GM12878 (cell line): ENCODE results near the gene TMEM232. TPM values are rescaled to one million over a fixed set of nuclear protein-coding genes. Genes with fewer than 3 reads are reported as not detected.

Source experiments
- ATAC-seq: fragments of 200-7000 bp; cut with Tn5 transposase; 3 replicates; pipeline ENCODE4 v1.9.1; 2020; ENCODE audit warnings: mild to moderate bottlenecking, moderate library complexity
- BruUV-seq: library from RNA; stranded (reverse); fragments of 400-500 nt; replicated peaks from 2 replicates; lab custom pipeline; 2021; lab: Mats Ljungman, UMichigan
- CTCF ChIA-PET: fragments of 300-600 bp; sonication (Branson Sonifier 250); formaldehyde crosslinking; extraction: SDS; loops from one replicate; lab custom pipeline; 2021; ENCODE audit warnings: inconsistent platforms; lab: Yijun Ruan, JAX
- POLR2A ChIA-PET: fragments of 350-600 bp; formaldehyde crosslinking; extraction: SDS; loops from one replicate; lab custom pipeline; 2021; ENCODE audit warnings: inconsistent platforms; lab: Charles Lee
- RAD21 ChIA-PET: fragments of 300-600 bp; sonication (Branson Sonifier 250); formaldehyde crosslinking; loops from one replicate; lab custom pipeline; 2023; ENCODE audit warnings: antibody characterized with exemption; ENCODE audit not compliant: unreplicated experiment; lab: Charles Lee
- SMC1A ChIA-PET: fragments of 300-600 bp; sonication (Branson Sonifier 250); formaldehyde crosslinking; loops from one replicate; lab custom pipeline; 2023; ENCODE audit not compliant: unreplicated experiment, uncharacterized antibody; lab: Charles Lee
- DNase-seq: peaks from one replicate; pipeline ENCODE4 v3.0.0-alpha.2; 2011; ENCODE audit warnings: low read depth, low spot score
- FAIRE-seq: peaks from 3 replicates; lab custom pipeline; 2011; peaks lifted over from hg19 to GRCh38; lab: Jason Lieb, UNC
- H2AFZ ChIP-seq: 2 replicates; pipeline ENCODE4 v1.6.0; 2011; ENCODE audit warnings: low read depth, low read length, control low read depth; ENCODE audit not compliant: control insufficient read depth
- H3K27ac ChIP-seq: 2 replicates; pipeline ENCODE4 v1.5.1; 2011; ENCODE audit warnings: control low read depth; ENCODE audit not compliant: control insufficient read depth, insufficient read depth
- H3K27me3 ChIP-seq, 2 experiments: replicated peaks in 1 of 2; 2 replicates each; pipeline versions ENCODE4 v1.6.0 to v1.6.1; 2011; ENCODE audit warnings: low read length in 1 of 2; ENCODE audit not compliant: control insufficient read depth in 2 of 2, insufficient read depth in 2 of 2
- H3K36me3 ChIP-seq, 2 experiments: 2 replicates each; pipeline ENCODE4 v1.5.1; 2011; ENCODE audit warnings: low read length in 1 of 2; ENCODE audit not compliant: control insufficient read depth in 2 of 2, insufficient read depth in 2 of 2
- H3K4me1 ChIP-seq: 2 replicates; pipeline ENCODE4 v1.6.1; 2011; ENCODE audit warnings: mild to moderate bottlenecking, low read length, moderate library complexity, mixed read lengths; ENCODE audit not compliant: control insufficient read depth, insufficient read depth
- H3K4me2 ChIP-seq: 2 replicates; pipeline ENCODE4 v1.6.0; 2011; ENCODE audit warnings: control low read depth; ENCODE audit not compliant: control insufficient read depth, insufficient read depth
- H3K4me3 ChIP-seq: fragments of 200-600 bp; sonication (generic); 2 replicates; pipeline ENCODE4 v1.5.1; 2016
- H3K79me2 ChIP-seq: 2 replicates; pipeline ENCODE4 v1.6.0; 2011; ENCODE audit warnings: low read length; ENCODE audit not compliant: control insufficient read depth, insufficient read depth
- H3K9ac ChIP-seq: 2 replicates; pipeline ENCODE4 v1.8.0; 2011; ENCODE audit warnings: low read length, control low read depth, mixed read lengths; ENCODE audit not compliant: control insufficient read depth, insufficient read depth
- H3K9me3 ChIP-seq: replicated peaks from 3 replicates; pipeline ENCODE4 v1.5.1; 2011; ENCODE audit warnings: mild to moderate bottlenecking, low read length; ENCODE audit not compliant: control insufficient read depth, insufficient read depth
- H4K20me1 ChIP-seq: 2 replicates; pipeline ENCODE4 v1.6.0; 2011; ENCODE audit not compliant: control insufficient read depth, insufficient read depth
- JUNB ChIP-seq: IDR thresholded peaks from 2 replicates; pipeline ENCODE4 v1.6.1; 2016; ENCODE audit warnings: antibody characterized with exemption, mild to moderate bottlenecking
- LARP7 ChIP-seq: fragments of 450-650 bp; IDR thresholded peaks from 2 replicates; pipeline ENCODE4 v1.6.1; 2017; ENCODE audit warnings: mild to moderate bottlenecking
- MTA2 ChIP-seq: fragments of 450-650 bp; IDR thresholded peaks from 2 replicates; pipeline ENCODE4 v1.6.1; 2016; ENCODE audit warnings: low read depth, mild to moderate bottlenecking, moderate library complexity
- WGBS: methylation state at CpG from one replicate; pipeline ENCODE4 v1.1.6; 2016; ENCODE audit warnings: low lambda C conversion rate; ENCODE audit not compliant: insufficient replicate concordance, insufficient coverage; ENCODE audit errors: missing lambda C conversion rate; 5-methylcytosine and 5-hydroxymethylcytosine counted together
- in situ Hi-C: fragments of 300-500 bp; cut with MboI; formaldehyde crosslinking; loops from 9 replicates; pipeline ENCODE4 v1.14.3; 2018; ENCODE audit warnings: mixed read lengths
- intact Hi-C: fragments of 100-400 bp; cut with micrococcal nuclease; formaldehyde crosslinking; loops from one replicate; pipeline ENCODE4 v1.14.2; 2022; ENCODE audit not compliant: unreplicated experiment
- polyA plus RNA-seq, 11 experiments: library from polyadenylated mRNA; depleted of rRNA in 4 of 11; unstranded in 6 of 11; stranded (reverse) in 5 of 11; fragments of >200 nt; fragmentation: Nextera tagmentation in 4 of 11; fragmentation: Illumina TruSeq in 1 of 11; extraction: Ambion mirVana in 4 of 11; extraction: Trizol in 1 of 11; gene quantifications; 1 replicate in 1 of 11; 2 replicates in 10 of 11; pipeline versions ENCODE4 v1.2.1 to v1.2.3, GENCODE V29; 2011 to 2016; ENCODE audit warnings: inconsistent platforms in 2 of 11, missing spikeins in 2 of 11, low read depth in 1 of 11
- total RNA-seq, 4 experiments: library from RNA; depleted of rRNA in 3 of 4; stranded (reverse); fragments of >200 nt in 3 of 4; fragmentation: Illumina TruSeq in 1 of 4; extraction: Trizol in 1 of 4; gene quantifications; 2 replicates each; pipeline versions ENCODE4 v1.2.1 to v1.2.3, GENCODE V29; 2013 to 2021
- TF ChIP-seq, protein P1 (sequence below): fragments of 450-650 bp; formaldehyde crosslinking; IDR thresholded peaks from 2 replicates; pipeline ENCODE4 v1.4.0; 2020; ENCODE audit warnings: mild to moderate bottlenecking, moderate library complexity

The TMEM232 gene
- total and polyA plus RNA-seq, 10 of the 15 experiments (the other 5 are each of a cell fraction or from before 2014, with no cell fraction given) = 0.29 to 1.3 (median 0.91) TPM

DNA sequence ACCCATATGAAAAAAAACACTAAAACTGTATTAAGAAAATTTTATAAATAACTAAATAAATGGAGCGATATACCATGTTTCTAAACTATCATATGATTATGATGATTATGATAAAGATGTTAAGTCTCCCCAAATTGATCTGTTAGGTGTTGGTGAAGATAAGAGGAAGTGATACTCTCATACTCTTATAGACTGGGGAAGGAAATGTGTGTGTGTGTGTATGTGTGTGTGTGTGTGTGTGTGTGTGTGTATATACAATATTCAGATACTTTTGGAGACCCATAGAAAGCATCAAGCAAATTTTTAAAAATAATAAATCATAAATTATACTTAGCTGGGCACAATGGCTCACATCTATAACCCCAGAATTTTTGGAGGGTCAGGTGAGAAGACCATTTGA lies 62.9 kb downstream of the TMEM232 start (continued):
- TF ChIP-seq, protein P1, sequence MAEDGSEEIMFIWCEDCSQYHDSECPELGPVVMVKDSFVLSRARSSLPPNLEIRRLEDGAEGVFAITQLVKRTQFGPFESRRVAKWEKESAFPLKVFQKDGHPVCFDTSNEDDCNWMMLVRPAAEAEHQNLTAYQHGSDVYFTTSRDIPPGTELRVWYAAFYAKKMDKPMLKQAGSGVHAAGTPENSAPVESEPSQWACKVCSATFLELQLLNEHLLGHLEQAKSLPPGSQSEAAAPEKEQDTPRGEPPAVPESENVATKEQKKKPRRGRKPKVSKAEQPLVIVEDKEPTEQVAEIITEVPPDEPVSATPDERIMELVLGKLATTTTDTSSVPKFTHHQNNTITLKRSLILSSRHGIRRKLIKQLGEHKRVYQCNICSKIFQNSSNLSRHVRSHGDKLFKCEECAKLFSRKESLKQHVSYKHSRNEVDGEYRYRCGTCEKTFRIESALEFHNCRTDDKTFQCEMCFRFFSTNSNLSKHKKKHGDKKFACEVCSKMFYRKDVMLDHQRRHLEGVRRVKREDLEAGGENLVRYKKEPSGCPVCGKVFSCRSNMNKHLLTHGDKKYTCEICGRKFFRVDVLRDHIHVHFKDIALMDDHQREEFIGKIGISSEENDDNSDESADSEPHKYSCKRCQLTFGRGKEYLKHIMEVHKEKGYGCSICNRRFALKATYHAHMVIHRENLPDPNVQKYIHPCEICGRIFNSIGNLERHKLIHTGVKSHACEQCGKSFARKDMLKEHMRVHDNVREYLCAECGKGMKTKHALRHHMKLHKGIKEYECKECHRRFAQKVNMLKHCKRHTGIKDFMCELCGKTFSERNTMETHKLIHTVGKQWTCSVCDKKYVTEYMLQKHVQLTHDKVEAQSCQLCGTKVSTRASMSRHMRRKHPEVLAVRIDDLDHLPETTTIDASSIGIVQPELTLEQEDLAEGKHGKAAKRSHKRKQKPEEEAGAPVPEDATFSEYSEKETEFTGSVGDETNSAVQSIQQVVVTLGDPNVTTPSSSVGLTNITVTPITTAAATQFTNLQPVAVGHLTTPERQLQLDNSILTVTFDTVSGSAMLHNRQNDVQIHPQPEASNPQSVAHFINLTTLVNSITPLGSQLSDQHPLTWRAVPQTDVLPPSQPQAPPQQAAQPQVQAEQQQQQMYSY = no peak
- TF ChIP-seq MTA2 = peak; percentile 51; the same call in 1 of the 2 replicates

DNA sequence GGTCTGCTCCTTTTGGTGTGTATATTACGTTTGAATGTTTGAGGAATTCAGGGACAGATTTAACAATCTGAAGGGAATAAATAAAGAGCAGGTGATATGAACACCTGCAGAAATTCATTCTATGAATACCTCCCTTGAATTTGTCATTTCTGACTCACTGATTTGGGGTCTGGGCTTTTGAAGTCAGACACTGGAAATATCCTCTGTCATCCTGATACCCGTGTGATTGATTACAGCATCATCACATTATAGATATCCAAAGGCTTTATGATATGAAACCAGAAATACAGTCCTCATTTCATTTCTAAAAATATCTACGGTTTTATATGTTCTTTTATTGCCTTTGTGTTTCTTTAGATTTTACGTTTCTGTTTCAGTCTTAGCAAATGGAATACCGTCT lies 68.5 kb downstream of the TMEM232 start:
- BruUV-seq = no TSS peak
- POLR2A ChIA-PET = no interaction called here
- Histone ChIP-seq H3K4me1 (no peaks in the 10 kb centered on the region), H3K4me2 (no peak overlapping the region), H3K27ac (no peak overlapping the region), H2AFZ (no peak overlapping the region), H3K27me3 (no peaks in the 10 kb centered on the region), H3K79me2 (no peaks in the 10 kb centered on the region), H3K36me3 (no peaks in the 10 kb centered on the region), H3K9ac (no peak overlapping the region), H3K9me3 (no peaks in the 10 kb centered on the region), H3K4me3 (no peak overlapping the region), H4K20me1 (no peaks in the 10 kb centered on the region)
- RAD21 ChIA-PET = no interaction called here
- SMC1A ChIA-PET = interaction anchor here (0.6 kb wide), 1 partner anchor 13 kb away, joined by 3 read pairs; no protein-coding TSS in a partner anchor
- FAIRE-seq (no peak), DNase-seq (no peak), ATAC-seq (no peak)
- TF ChIP-seq JUNB (0 out of 2 replicates have a peak, but pooled peaks have one; percentile 17), LARP7 (no peak)
- in situ Hi-C loops = no loop called here
- CTCF ChIA-PET = interaction anchor here (1.3 kb wide), 1 partner anchor 87 kb away, joined by 3 read pairs; no protein-coding TSS in a partner anchor
- 9% methylated on average over 5 of the region's 5 CpGs for WGBS
- intact Hi-C loops = no loop called here
